COLO668 (cell line): ENCODE data around the gene OSBPL8.
"Not testable (repeated sequence)": the region's sequence is repeated elsewhere in the genome, so short reads cannot be mapped to it uniquely, and the experiment has no call there.

Source experiments
- DNase-seq: peaks from one replicate; lab custom pipeline; 2025; ENCODE audit not compliant: unreplicated experiment; lab: John Stamatoyannopoulos, UW

Gene OSBPL8

DNA sequence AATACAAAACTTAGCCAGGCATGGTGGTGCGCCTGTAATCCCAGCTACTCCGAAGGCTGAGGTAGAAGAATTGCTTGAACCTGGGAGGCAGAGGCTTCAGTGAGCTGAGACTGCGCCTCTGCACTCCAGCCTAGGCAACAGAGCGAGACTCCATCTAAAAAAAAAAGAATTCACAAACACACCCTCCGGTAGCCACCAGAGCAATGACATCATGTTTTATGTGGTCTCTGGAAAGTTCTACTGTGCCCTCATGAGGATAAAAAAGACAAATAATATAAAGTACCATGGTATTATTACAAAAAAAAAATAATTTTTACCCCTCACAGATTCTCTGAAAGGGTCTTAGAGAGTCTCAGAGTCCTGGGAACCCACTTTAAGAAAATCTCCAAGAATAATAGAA lies 81.5 kb downstream of the OSBPL8 start:
- no peak for DNase-seq

DNA sequence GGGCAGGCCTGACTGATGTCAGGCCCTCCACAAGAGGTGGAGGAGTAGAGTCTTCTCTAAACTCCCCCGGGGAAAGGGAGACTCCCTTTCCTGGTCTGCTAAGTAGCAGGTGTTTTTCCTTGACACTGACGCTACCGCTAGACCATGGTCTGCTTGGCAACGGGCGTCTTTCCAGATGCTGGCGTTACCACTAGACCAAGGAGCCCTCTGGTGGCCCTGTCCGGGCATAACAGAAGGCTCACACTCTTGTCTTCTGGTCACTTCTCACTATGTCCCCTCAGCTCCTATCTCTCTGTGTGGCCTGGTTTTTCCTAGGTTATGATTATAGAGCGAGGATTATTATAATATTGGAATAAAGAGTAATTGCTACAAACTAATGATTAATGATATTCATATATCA lies 86.7 kb downstream of the OSBPL8 start:
- DNase-seq: not testable (repeated sequence)

DNA sequence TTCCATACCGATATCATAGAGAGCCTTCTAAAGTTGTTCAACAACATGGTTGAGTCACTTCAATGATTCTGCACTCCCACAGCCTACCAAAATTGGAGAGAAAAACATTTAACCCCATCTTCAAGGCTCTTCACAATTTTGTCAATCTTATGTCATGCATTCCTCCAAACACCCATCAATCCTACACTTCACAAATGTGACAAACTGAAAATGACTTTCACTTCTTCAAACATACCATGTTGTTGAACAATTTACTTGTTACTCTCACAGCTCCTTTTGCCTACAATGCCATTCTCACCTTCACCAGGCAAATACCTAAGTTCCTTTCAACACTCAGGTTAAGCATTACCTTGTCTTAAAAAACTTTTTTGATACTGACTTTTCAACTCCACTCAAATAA lies 88.0 kb downstream of the OSBPL8 start:
- no peak for DNase-seq

DNA sequence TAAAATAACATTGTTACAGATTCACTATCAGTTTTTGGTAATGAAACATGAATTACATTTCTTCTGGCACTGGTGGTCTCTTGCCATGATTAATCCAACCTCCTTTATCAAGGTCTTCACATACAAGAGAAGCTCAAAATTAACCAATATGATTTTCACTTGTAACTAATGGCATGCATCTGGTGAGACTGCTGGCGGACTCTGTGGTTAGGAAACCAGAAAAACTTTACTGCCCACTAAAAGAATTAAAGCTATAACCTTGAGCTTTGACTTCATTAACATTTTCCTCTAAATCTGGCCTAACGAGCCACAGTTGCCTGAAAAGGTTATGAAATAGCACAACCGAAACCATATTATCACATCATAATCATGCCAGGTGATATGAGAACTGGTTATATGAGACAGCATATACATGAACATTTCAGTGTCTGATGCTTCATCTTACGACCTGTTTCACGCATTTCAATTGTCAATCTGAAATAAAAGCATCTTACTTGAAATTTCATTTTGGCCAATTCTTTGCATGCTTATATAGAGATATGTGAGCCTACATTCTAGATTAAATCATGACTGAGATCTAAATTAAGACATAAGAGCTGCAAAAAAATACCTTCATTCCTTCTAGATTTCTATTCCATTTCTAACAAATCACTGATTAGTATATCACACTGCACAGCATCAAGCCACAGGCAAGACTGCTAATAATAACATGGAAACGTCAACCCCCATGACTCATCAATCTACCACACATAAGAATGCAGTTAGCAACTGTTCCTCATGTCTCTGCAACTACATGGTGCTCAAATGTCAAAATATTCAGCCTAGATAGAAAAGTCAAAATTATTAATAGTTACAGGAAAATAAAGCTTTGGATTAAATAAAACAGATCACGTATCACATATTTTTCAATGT lies 89.3 kb downstream of the OSBPL8 start:
- DNase-seq: no peak

DNA sequence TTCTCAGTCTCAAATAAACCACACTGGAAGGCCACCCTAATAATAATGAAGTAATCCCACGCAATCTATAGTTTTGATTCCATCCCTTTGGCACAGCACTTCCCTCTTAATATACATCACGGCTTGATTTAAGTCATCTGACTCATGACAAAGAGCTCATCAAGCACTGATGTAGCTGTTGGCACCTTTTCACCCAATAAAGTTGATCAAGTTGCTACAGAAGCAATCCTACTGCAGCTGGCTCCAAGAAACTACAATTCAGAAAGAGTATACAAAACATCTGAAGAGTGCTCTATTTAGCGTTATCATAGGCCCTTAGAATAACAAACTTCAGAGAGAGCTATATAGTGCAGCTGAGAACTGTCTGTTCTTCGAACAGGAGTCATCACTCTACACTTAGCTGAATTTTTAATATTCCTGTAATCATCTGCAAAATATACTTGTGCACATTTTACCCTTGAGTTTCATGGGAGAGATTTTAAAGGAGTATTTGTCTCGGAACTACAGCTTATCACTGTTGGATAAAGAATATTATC lies 94.9 kb downstream of the OSBPL8 start:
- no peak for DNase-seq

DNA sequence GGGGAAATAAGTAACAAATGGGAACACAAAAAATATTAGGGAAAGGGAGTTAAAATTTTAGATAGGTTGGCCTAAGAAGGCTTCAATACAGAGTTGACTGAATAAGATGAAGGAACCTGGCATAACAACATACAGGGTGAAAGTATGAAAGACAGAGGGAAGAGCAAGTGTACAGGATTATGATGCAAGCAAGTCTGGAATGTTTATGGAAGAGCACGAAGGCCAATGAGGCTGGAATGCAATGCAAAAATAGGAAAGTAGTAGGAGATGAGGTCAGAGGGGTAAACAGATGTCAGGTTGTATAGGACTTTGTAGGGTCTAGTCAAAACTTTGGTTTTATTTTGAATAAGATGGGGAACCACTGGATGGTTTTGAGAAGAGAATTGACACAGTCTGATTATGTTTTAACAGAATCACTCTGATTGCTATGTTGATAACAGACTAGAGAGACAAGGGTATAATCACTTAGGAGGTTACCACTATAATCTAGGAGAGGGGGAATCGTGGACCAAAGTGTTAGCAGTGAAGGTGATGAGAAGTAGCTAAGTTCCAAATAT lies 96.8 kb downstream of the OSBPL8 start:
- no peak for DNase-seq

DNA sequence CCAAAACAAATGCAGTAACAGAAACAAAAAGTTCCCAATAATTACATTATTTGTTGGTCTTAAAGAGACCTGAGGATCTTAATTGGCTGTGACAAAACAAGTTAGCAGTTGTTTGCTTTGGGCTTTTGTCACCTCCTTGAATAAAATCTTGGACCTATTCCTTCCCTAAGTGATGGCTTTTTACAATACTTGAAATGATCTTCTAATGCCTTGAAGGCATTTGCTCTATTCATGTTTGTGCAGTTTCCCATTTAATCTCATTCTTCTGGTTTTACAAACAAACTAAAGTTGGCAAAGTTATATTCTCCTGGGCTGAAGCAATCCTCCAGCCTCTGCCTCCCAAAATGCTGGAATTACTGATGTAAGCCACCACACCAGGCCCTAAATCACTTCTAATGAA lies 98.8 kb downstream of the OSBPL8 start:
- no peak for DNase-seq

DNA sequence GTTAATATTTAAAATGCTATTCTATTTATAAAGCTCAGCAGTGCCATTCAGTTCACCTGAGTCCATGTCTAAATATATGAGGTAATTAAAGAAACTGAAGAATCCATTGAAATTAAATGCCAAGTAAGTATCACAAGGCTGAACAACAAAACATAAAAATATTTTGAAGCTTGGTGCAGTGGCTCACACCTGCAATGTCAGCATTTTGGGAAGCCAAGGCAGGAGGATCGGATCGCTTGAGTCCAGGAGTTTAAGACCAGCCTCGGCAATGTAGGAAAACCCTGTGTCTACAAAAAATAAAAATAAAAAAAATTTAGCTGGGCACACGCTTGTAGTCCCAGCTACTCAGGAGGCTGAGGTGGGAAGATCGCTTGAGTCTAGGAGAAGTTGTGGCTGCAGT lies 101.8 kb downstream of the OSBPL8 start:
- DNase-seq: no peak

DNA sequence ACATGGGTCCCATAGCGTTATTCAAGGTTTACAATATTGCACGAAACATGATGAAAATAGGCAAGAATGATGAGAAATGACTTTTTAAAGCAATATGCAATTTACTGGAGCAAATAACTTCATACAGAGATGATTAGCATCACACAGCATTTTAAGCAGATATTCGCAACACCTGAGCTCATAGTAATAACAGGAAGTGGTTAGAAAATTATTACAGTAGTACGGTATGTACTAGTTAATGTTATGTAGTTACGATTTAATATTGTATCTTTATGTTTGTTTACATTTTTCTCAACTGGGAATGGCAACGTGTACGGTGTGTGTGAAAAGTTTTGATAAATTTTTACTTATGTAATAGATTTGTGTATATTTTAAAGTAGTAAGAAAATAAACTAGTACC lies 102.6 kb downstream of the OSBPL8 start:
- no peak for DNase-seq

DNA sequence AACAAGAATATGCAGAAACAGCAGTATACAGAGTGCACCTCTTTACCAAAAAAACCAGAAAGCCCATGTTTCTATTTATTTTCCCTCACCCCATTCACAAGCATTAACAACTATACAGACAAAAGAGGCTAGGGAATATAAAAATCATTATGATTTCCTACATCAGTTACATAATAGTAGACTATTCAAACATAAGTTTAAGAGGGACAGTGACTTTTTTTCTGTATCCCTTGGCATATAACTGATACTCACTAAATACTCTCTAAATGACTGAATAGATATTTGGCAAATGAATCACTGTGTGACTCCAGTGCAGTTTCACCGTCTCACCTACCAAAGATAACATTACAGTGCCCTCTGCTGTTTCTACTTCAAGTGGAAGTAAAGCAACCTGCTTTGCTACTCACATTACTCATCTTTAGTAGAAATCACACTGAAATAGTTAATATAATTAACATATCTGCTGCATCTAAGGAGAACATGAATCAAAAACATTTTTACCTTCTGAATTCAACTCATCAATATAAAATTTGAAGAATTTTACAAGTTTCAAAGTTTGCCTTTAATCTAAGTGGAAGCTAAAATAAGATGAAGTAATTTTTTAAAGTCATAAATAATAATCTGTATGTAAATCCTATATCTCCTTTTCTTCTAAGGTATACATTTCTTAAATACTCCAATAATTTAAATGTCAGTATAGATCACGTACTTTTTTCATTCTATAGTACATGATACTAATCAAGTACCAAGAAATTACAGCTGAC lies 103.8 kb downstream of the OSBPL8 start:
- peak; percentile 6 for DNase-seq

DNA sequence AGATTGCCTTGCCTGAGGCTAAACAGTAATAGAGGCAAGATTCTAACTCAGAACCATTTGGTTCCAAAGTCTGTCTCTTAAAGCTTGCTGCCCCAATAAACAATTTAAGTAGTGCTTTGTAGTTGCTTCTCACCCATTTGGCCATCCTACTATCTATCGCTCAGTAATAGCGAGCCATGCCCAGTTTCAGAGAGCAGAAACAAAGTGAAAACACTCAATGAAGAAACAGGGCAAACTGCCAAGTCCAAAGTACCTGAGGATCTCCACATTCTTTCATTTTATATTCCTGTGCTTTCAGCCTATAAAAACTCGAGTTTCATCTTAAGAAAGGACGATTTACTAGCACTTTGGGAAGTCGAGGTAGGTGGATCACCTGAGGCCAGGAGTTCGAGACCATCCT lies 108.0 kb downstream of the OSBPL8 start:
- DNase-seq: no peak

DNA sequence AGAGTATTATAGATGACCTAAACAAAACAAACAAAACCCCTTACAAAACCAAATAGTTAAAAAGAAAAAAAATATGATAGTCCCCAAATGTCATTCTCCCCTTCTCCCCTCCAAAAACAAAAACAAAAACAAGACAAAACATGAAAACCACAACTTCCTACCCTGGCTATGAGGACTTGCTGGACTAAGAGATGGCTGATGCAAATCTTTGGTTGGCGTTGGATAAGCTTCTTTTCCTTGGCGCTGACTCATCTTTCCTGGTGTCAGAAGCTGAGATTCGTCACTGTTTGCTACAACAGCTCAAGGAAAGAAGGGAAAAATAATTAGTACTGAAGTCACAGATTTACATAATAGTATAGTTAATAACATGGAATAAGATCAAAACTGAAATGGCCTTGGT lies 108.9 kb downstream of the OSBPL8 start:
- DNase-seq: no peak

DNA sequence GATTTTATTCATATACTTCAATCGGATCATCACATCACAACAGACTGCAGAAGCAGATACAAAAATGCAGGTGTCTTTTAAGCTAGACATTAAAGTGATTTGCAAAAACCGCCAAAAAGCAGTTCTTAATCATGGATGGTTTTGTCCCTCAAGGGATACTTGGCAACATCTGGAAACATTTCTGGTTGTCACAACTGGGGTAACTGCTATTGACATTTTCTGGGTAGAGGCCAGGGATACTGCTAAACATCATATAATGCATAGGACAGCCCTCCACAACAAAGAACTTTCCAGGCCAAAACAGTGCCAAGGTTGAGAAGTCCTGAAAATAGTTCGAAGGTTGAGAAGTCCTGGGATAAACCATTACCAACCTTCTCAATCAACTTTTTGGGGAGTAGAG lies 109.6 kb downstream of the OSBPL8 start:
- no peak for DNase-seq

DNA sequence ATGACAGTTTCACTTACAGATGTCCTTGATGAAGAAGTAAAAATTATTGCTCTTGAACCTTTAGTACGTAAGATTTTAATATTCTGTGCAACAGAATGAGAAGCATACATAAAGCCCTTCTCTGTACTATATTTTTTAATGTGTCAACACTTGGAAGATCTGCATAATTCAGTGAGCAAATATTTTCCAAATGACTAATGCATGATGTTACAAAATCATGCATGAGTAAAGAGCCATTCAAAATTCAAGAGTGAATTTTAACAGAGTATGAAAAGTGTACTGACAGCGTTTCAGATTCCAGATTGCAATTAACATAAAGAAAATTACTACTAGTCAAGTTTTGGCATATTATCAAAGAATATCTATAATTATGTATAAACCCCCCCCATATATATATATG lies 110.0 kb downstream of the OSBPL8 start:
- no peak for DNase-seq

DNA sequence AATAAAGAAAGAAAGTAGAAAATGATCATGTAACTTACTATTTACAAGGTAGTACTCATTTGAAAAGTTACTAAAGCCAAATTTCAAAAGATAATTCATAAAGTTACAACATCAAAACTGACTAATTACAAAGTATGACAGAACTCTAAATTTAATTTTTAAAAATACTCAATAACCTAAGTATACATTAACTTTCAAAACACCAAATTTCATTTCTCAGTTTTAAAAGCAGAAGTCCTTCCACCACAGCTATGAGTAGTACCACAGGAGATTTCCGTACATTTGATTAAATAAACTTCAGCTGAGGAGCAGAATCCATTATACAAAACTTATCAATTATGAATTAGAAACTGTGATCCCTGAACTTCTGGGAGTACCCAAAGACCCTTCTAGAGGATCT lies 110.6 kb downstream of the OSBPL8 start:
- no peak for DNase-seq

DNA sequence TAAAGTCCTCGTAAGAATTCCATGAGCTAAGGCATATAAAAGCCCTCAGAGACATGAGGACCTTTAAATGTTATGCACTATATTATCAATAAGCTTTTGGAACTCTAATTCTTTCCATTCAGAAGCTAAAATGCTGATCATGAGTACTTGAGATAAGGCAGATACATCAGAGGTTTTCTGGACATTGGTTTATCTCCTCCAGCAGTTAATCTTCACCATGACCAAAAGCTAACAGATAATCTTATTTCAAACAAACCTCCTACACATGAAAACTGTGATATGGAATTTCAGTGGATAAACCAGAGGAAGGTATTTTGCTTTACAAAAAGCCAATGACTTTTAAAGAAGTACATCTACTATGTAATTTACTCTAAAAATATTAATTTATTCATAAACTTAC lies 113.5 kb downstream of the OSBPL8 start:
- no peak for DNase-seq

DNA sequence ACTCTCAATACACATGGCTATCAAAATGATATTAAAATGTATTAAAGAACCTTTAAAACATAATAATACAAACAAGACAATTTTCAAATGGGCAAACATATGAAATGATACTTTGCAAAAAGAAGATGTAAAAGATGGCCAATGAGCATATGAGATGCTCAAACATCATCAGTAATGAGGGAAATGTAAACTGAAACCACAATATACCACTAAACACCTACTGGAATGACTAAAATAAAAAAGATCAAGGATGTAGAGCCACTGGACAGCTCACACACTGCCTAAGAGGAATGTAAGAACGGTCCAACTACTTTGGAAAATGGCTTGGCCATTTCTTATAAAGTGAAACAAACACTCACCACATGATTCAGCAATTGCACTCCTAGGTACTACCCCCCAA lies 114.1 kb downstream of the OSBPL8 start:
- no peak for DNase-seq

DNA sequence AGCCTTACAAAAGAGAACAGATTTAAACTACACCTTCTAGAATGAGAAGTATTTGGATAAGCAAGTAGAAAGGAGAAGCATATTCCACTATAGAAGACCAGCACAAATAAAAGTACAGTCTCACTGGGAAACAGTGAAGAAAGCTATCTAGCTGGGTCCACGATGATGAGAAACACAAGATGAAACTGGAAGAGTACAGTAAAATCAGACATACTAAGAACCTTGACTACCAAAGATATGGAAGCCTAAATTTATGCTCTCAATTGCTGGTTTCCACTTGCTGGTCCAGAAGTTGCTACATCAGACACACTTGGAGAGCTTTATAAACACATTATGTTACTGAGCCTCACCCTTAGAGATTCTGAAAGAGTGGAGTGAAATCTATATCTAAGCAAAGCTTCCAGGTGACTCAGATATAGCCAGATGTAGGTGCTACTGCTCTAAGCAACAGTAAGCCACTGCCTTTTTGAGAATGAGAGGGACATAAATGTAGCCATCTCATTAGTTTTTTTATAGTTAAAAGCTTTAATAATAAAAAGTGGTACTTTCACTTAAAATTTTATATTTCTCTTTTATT lies 115.1 kb downstream of the OSBPL8 start:
- no peak for DNase-seq

DNA sequence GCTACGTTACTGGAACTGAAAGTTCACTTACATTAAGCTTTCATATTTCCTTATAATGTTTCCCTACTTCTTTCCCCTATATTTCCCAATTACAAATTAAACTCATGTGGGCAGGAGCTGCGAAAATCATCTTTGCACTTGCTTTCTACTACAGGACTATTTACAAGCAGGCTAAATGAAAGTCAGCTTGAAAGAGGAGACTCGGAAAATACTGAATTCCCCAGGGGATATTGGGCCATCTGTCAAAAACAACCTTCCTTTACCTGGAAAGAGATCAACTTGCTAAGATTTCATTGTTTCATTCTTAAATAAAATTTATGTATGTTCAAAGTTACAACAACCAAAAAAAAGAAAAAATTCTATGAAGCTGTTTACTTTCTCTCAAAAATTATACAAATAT lies 118.6 kb downstream of the OSBPL8 start:
- DNase-seq: no peak

DNA sequence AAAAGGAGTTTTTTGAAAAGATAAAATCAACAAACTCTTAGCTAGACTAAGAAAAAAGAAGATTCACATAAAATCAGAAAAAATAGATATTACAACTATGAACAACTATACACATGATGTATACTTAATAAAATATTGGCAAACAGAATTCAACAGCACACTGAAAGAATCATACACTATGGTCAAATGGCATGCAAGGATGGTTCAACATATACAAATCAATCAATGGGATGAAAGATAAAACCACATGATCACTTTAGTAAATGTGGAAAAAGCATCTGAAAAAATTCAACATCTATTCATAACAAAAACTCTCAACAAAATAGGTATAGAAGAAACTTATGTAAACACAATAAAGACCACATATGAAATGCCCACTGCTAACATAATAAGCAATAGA lies 126.8 kb downstream of the OSBPL8 start:
- DNase-seq: no peak

DNA sequence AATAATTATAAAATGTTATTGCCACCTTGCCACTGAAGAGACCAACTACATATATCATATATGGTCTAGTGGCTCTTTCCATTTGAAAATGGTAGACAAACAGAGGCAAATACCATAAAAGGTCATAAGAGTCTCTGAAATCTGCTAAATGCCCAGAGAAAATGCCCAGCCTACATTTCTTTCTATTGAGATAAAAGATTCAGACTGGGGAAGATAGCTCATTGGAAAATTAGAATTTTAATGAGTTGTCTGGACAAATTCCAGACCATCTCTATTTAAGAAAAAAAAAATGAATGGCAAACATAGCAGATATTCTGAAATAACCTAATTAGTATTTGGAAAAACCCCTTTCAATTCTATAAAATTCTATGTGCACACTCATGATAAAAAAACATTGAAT lies 131.5 kb downstream of the OSBPL8 start:
- no peak for DNase-seq
